Activated T-helper 1 cell treated with Interleukin-2 at 50 U/mL for 16 hours (primary cell): ENCODE data around the gene EVPL.
A peak's percentile ranks its signal among the peaks of the same experiment; 100 is the strongest.
"Not testable (repeated sequence)": the region's sequence is repeated elsewhere in the genome, so short reads cannot be mapped to it uniquely, and the experiment has no call there.

Source experiments
- DNase-seq: peaks from one replicate; pipeline ENCODE4 v3.0.0-alpha.2; 2020; ENCODE audit warnings: low read depth

EVPL gene

GRCh38 chr17:76027159-76027839, at the start of gene EVPL:
EVPL (minus strand) TSS chr17:76027306; CDS start chr17:76027198, 108 bp downstream.
- no peak for DNase-seq

- no peak for DNase-seq
Measured at GRCh38 chr17:76076146-76076764, 49.1 kb upstream of the EVPL start.

- no peak for DNase-seq
Measured at GRCh38 chr17:76075364-76076145, 48.4 kb upstream of the EVPL start.

GRCh38 chr17:76074390-76075363, 47.6 kb upstream of the EVPL start, which contains the start of gene GALR2:
GALR2 (plus strand) TSS chr17:76074781; CDS start chr17:76074884, 103 bp downstream.
- no peak for DNase-seq

GRCh38 chr17:76072148-76072858, 45.2 kb upstream of the EVPL start, which contains the start of gene SRP68:
SRP68 (minus strand) TSS chr17:76072517; CDS start chr17:76072491, 26 bp downstream.
- DNase-seq = peak; percentile 76

GRCh38 chr17:76071531-76072147, 44.5 kb upstream of the EVPL start:
- no peak for DNase-seq

- no peak for DNase-seq
Measured at GRCh38 chr17:76065775-76066174, 38.7 kb upstream of the EVPL start.

- no peak for DNase-seq
Measured at GRCh38 chr17:76063875-76064546, 36.9 kb upstream of the EVPL start.

- not testable (repeated sequence) for DNase-seq
Measured at GRCh38 chr17:76058264-76058663, 31.2 kb upstream of the EVPL start.

GRCh38 chr17:76056882-76057281, 29.8 kb upstream of the EVPL start:
- no peak for DNase-seq

GRCh38 chr17:76054112-76054476, 27.0 kb upstream of the EVPL start:
- DNase-seq = no peak

GRCh38 chr17:76053246-76054111, 26.4 kb upstream of the EVPL start:
- no peak for DNase-seq

- no peak for DNase-seq
Measured at GRCh38 chr17:76051561-76051960, 24.5 kb upstream of the EVPL start.

- no peak for DNase-seq
Measured at GRCh38 chr17:76050538-76051467, 23.7 kb upstream of the EVPL start.

GRCh38 chr17:76049836-76050537, 22.9 kb upstream of the EVPL start:
- no peak for DNase-seq

- no peak for DNase-seq
Measured at GRCh38 chr17:76049239-76049638, 22.1 kb upstream of the EVPL start.

- no peak for DNase-seq
Measured at GRCh38 chr17:76048711-76049110, 21.6 kb upstream of the EVPL start.
